ENCODE data around the gene RPL6.
"Not testable (repeated sequence)": the region's sequence is repeated elsewhere in the genome, so short reads cannot be mapped to it uniquely, and the experiment has no call there.

RPL6 gene

DNA sequence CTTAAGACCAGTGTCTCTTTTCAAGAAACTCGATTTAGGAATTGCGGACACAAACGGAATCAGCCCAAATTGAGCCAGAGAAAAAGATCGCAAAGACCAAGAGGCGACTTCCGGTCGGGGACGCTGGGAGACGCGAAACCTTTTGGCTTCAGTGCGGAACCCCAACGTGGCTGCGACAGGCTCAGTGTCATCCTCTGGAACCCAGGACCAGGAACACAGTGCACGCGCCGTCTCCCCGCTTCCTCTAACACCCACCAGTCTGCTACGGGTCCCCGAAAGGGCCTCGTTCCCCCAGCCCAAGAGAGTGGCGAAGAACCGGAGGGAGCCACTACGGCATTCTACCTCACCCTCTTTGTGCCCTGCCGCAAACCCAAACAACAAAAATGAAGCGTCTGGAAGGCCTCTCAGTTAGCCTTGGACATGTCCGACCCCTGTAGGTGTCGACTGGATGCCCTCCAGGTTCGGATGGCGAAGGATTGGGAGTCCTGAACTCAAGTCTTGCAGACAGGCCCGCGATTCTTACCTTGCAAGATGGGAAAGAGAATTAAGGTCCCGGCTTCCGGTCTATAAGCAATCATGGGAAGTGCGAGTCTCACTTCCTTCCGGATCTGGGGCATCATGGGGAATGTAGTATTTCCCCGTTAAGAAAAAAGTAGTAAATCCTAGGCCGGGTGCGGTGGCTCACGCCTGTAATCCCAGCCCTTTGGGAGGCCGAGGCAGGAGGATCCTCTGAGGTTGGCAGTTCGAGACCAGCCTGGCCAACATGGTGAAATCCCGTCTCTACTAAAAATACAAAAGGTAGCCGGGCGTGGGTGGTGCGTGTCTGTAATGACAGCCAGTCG lies at the start of gene RPL6:
RPL6 (minus strand) TSS at position 542 of the 842 bp plus-strand sequence. CDS start 949 bp downstream, outside the sequence.
- H4K20me1 ChIP-seq (ENCODE audit: insufficient read depth): no peaks in the 10 kb centered on the region
- H3K36me3 ChIP-seq (ENCODE audit: insufficient read depth): peaks cover 17% of the 10 kb centered on the region; the same call in 1 of the 2 replicates

GRCh38 chr12:112458751-112459150 lies 49.3 kb upstream of the RPL6 start:
- H3K9ac ChIP-seq: no peak overlapping the region
- no peaks in the 10 kb centered on the region for H3K79me2 ChIP-seq (ENCODE audit: insufficient read depth, low read depth)
- no peak overlapping the region for H3K27ac ChIP-seq
- no peak for TF ChIP-seq CTCF (conservative IDR thresholded peaks at IDR 0.05; ENCODE audit: low read depth, low read length)
- no peak overlapping the region for H2AFZ ChIP-seq (ENCODE audit: low read depth)
- no peaks in the 10 kb centered on the region for H3K27me3 ChIP-seq (ENCODE audit: insufficient read depth, low read depth)
- no peak overlapping the region for H3K4me2 ChIP-seq
- H3K4me3 ChIP-seq (IDR thresholded peaks at IDR 0.05; ENCODE audit: insufficient read depth, low read depth, low read length): no peak overlapping the region
- H4K20me1 ChIP-seq (ENCODE audit: insufficient read depth): no peaks in the 10 kb centered on the region
- 0 out of 2 replicates have a peak, but pooled peaks cover 4% of the 10 kb centered on the region for H3K36me3 ChIP-seq (ENCODE audit: insufficient read depth)
- H3K4me1 ChIP-seq (ENCODE audit: low read depth, poor library complexity, severe bottlenecking): peaks cover 14% of the 10 kb centered on the region

More for the DNA sequence above, at the start of gene RPL6:
- Histone ChIP-seq H3K4me1 (ENCODE audit: low read depth, poor library complexity, severe bottlenecking) (peaks cover 26% of the 10 kb centered on the region), H3K27ac (peak within 1 kb of the TSS; percentile 88), H3K4me2 (peak within 1 kb of the TSS; percentile 97), H3K4me3 (IDR thresholded peaks at IDR 0.05; ENCODE audit: insufficient read depth, low read depth, low read length) (no peak within 1 kb of the TSS), H3K79me2 (ENCODE audit: insufficient read depth, low read depth) (peaks cover 24% of the 10 kb centered on the region), H3K9ac (peak within 1 kb of the TSS; percentile 93), H2AFZ (ENCODE audit: low read depth) (peak within 1 kb of the TSS; percentile 51), H3K27me3 (ENCODE audit: insufficient read depth, low read depth) (no peaks in the 10 kb centered on the region)
- TF ChIP-seq CTCF (conservative IDR thresholded peaks at IDR 0.05; ENCODE audit: low read depth, low read length): no peak

GRCh38 chr12:112458330-112458729 lies 48.9 kb upstream of the RPL6 start:
- H3K9ac ChIP-seq: no peak overlapping the region
- no peak for TF ChIP-seq CTCF (conservative IDR thresholded peaks at IDR 0.05; ENCODE audit: low read depth, low read length)
- no peaks in the 10 kb centered on the region for H4K20me1 ChIP-seq (ENCODE audit: insufficient read depth)
- H3K4me1 ChIP-seq (ENCODE audit: low read depth, poor library complexity, severe bottlenecking): peaks cover 10% of the 10 kb centered on the region
- no peak overlapping the region for H3K4me3 ChIP-seq (IDR thresholded peaks at IDR 0.05; ENCODE audit: insufficient read depth, low read depth, low read length)
- H3K27ac ChIP-seq: no peak overlapping the region
- H3K4me2 ChIP-seq: no peak overlapping the region
- no peak overlapping the region for H2AFZ ChIP-seq (ENCODE audit: low read depth)
- 0 out of 2 replicates have a peak, but pooled peaks cover 4% of the 10 kb centered on the region for H3K36me3 ChIP-seq (ENCODE audit: insufficient read depth)
- no peaks in the 10 kb centered on the region for H3K27me3 ChIP-seq (ENCODE audit: insufficient read depth, low read depth)
- no peaks in the 10 kb centered on the region for H3K79me2 ChIP-seq (ENCODE audit: insufficient read depth, low read depth)

DNA sequence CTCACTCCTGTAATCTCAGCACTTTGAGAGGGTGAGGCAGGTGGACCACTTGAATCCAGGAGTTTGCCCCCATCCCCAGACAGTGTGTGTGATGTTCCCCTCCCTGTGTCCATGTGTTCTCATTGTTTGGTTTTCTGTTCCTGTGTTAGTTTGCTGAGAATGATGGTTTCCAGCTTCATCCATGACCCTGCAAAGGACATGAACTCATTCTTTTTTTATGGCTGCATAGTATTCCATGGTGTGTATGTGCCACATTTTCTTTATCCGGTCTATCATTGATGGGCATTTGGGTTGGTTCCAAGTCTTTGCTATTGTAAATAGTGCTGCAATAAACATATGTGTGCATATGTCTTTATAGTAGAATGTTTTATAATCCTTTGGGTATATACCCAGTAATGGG lies 47.7 kb upstream of the RPL6 start:
- not testable (repeated sequence) for H3K27me3 ChIP-seq (ENCODE audit: insufficient read depth, low read depth); H3K36me3 ChIP-seq (ENCODE audit: insufficient read depth); H3K4me1 ChIP-seq (ENCODE audit: low read depth, poor library complexity, severe bottlenecking); H3K4me3 ChIP-seq (IDR thresholded peaks at IDR 0.05; ENCODE audit: insufficient read depth, low read depth, low read length); H3K79me2 ChIP-seq (ENCODE audit: insufficient read depth, low read depth); H3K4me2 ChIP-seq; H3K27ac ChIP-seq; H4K20me1 ChIP-seq (ENCODE audit: insufficient read depth); H3K9ac ChIP-seq; H2AFZ ChIP-seq (ENCODE audit: low read depth)

DNA sequence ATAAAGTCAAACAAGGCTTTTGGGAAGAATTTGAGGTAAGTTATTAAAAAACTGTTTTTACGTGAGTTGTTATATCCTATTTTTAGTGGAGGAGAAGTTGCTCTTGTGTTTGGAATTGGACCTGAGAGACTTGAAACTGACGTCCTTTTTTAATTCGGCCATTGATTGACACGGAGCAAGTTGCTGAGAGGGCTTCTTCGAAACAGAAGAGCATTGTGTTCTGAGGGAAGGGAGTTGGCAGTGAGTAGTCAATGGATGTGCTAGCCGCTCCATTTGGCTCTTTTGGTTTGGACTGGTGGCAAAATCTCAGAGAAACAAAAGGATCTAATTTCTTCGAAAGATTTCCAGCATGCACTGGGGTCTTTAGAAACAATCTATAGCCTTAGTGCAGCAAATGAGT lies 46.6 kb upstream of the RPL6 start:
- Histone ChIP-seq H3K79me2 (ENCODE audit: insufficient read depth, low read depth) (no peaks in the 10 kb centered on the region), H3K4me1 (ENCODE audit: low read depth, poor library complexity, severe bottlenecking) (no peaks in the 10 kb centered on the region), H3K36me3 (ENCODE audit: insufficient read depth) (0 out of 2 replicates have a peak, but pooled peaks cover 4% of the 10 kb centered on the region), H3K27me3 (ENCODE audit: insufficient read depth, low read depth) (no peaks in the 10 kb centered on the region), H3K27ac (no peak overlapping the region), H3K9ac (no peak overlapping the region), H2AFZ (ENCODE audit: low read depth) (no peak overlapping the region), H3K4me3 (IDR thresholded peaks at IDR 0.05; ENCODE audit: insufficient read depth, low read depth, low read length) (no peak overlapping the region), H4K20me1 (ENCODE audit: insufficient read depth) (no peaks in the 10 kb centered on the region), H3K4me2 (no peak overlapping the region)
- no peak for TF ChIP-seq CTCF (conservative IDR thresholded peaks at IDR 0.05; ENCODE audit: low read depth, low read length)
